GM04503 (cell line): Measurements from ENCODE around the gene AGAP1.

Experiments
- DNase-seq: peaks from one replicate; pipeline ENCODE4 v3.0.0-alpha.2; 2012; ENCODE audit warnings: low read depth

Gene AGAP1

DNA sequence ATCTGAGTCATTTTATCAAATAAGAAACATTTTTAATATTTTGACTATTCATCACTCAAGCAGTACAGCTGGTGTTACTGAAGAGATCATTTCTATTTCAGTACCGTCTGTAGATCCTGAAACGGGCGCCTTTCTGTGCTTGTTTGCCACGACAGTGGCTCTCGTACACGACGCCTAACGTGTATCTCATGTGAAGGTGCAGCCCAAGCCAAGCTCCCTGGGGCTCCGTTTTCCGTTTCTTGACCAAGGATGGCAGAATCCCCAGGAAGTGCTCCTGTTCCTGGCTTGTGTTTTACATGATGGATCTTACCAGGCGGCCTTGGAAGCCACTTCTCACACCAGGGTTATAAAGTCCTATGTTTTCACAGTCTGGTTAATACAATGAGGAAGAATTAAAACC is 353.7 kb downstream of the AGAP1 start:
- no peak for DNase-seq

DNA sequence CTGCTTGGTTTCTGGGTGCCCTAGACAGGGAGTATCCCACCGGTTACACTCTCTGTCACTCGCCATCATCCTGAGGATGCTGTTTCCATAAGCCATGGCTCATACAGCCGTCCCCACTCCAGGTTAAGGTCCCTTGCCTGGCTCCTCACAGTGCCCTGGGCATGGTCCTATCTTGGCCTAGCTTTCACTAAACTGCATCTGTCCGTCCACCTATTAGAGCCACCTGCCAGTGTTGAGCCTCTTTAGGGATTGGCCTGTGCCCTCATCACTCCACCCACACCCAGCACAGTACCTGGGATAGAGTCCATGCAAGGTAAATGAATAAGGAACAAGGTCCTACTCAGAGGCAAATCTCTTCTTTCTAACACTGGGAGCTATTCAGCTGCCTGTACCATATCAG is 354.2 kb downstream of the AGAP1 start:
- DNase-seq: no peak

- no peak for DNase-seq
Measured at GRCh38 chr2:235848946-235849345, 355.1 kb downstream of the AGAP1 start.

GRCh38 chr2:235849489-235849888 is 355.6 kb downstream of the AGAP1 start:
- DNase-seq: no peak

GRCh38 chr2:235850289-235850688 is 356.4 kb downstream of the AGAP1 start:
- DNase-seq: no peak

DNA sequence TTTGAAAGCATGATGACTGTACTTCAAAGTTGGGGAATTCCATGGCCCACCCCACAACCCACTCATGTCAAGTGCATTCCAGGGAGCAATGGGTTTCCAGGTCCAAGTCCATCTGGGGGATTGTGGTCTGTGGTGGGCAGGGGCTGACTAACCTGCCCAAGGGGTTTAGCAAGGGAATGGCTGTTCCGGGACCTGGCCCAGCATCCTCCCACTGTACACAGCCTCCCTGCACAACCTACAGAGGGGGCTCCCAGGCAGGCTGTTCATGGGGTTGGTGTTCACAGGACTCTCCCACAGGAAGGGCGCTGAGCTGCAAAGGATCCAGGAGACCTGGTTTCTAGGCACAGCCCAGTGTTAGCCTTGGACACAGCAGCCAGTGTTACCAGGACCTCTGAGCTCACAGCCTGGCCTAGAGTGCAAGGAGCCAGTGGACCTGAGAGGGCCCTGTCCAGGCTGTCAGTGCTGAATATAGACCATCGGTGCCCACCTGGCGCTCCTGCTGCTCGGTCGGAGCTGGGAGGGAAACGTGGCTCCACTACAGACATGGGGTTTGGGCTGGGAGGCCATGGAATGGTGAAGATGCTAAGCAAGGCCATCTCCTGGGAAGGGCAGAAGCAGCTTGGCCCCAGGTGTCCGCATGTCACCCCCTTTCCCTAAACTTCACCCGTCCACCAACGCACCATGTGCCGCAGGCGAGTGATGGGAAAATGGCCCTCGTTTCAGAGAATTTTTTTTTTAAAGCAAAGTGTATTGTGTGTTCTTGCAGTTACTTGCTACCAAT is 357.1 kb downstream of the AGAP1 start:
- DNase-seq: no peak

DNA sequence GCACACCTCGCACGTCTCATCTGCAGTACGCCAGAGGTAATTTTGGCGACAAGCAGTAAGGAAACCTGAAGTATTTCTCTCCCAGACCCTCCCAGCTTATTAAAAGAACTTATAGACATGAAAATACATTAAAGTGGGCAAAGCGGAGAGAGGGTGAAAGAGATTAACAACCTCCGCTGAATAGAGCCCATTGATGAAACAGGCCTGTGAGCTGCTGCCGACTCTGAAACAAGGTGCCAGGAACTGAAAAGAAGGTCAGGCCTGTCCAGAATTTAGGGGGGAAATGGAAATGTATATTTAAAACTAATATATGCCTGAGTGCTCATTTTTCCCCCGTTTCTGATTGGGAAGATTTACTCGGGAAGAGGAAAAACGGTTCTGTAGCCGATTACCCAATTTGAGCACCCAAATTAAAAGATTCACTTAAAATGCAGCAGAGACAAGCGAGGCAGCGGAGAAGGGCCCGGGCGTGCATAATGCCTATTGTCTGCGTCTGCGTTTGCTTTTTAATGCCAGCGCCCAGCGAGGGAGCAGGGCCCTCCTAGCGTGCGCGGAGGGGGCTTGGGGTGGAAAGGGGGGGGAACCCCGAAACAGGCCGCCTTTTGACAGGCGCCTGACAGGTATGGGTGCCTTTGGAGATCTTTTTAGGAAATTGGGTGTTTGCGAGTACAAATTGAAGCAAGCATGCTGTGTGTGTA is 358.1 kb downstream of the AGAP1 start:
- DNase-seq: no peak

DNA sequence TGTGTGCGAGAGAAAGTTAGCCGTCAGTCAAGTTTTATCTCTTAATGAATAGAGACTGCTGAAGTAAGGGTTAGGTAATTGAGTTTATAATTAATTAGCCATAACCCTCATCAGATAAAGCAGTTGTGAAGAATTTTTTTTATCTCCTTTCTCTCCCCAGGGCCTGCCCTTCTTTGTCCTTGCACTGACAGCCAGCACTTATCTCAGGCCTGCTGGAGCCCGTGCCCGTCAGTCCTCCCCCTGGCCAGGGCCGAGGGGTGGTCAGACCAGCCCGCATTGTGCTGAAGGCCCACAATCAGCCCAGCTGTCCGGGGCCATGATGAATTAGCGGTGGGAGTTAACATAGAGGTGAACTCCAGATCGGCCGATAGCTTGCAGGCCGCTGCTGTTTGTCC is 358.7 kb downstream of the AGAP1 start:
- DNase-seq: no peak

DNA sequence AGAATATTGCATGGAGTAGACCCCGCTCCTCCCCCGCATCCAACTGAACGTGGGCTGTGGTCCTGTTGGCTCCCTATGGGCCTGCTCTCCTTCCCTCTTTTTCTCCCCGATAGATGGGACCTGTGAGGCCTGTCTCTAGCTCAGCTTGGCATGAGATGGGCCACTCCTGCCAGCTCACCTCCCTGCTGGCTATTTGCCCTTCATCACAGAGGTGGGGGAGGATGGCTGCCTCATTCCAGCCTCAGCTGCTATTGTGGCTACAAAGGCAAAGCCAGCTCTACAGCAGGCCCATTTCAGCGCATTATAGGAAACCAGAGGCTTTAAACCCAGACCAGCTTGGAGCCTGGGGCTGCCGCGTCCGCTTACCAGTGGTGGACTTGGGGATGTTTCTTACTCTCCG is 360.4 kb downstream of the AGAP1 start:
- DNase-seq: no peak

- DNase-seq: no peak
Measured at GRCh38 chr2:235855011-235855410, 361.2 kb downstream of the AGAP1 start.

DNA sequence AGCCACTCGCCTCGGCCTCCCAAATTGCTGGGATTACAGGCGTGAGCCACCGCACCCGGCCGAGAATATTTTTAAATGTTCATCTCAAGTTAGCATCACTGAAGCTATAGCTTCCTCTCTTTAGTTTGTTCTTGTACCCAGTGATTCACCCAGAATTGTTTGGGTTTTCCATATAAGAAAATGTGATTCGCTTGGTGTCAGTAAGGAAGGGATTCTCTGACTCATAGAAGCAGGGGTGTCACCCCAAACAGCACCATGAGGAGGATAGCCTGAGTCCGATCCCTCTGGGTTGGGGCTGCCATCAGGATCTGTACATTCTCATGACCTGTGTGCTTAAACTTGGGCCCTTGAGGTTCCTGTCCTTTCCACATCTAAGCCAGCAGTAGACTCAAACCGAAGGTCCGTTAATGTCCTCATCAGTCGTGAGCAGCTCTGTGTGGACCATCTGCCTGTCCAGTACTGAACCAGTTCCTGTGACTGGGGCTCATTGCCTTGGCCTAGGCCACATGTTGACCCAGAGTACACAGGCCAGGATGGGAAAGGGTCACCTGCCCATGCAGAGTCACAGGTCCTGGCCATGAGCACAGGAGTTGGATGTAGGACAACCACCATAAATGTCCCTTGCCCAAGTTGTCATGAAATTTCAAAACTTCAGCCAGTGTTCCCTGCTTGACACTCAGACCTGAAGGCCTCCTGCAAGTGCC is 362.5 kb downstream of the AGAP1 start:
- no peak for DNase-seq

- DNase-seq: peak; percentile 6
Measured at GRCh38 chr2:235857598-235857997, 363.8 kb downstream of the AGAP1 start.

DNA sequence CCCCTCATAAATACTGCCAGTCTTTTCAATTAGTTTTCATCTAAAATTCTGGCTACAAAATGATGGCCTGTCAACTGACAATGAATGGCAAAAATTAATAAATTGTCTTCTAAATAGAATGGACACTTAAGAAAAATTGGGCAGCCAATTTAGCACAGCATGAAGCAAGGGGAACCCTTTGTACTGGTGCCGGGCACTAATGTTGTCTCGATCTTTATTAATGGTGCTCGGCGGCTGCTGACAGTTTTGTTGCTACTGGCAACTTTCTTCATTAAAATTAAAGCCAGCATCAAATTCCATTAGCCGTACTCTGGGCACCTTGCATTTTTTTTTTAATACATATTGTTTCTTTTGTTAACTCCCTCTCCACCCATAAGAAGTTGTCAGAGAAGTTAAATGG is 365.0 kb downstream of the AGAP1 start:
- DNase-seq: no peak

- no peak for DNase-seq
Measured at GRCh38 chr2:235859651-235860050, 365.8 kb downstream of the AGAP1 start.

GRCh38 chr2:235860111-235860510 is 366.3 kb downstream of the AGAP1 start:
- no peak for DNase-seq

DNA sequence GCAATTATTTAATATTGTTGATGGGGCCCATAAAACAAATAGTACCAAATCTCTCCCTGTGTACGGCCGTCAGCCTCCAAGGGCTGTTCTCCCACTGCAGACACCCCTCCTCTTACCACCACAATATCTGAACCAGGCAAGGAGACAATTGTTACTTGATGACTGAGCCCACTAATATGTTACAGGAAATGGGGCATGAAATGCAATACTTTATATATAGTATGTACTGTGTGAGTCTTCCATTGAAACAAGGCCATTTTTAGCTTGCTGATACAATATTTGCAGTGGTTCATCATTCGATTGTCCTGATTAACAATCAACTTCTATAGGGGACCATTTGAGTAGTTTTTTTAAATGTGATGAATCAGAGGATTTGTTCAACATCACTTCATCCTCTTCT is 367.0 kb downstream of the AGAP1 start:
- DNase-seq: no peak

DNA sequence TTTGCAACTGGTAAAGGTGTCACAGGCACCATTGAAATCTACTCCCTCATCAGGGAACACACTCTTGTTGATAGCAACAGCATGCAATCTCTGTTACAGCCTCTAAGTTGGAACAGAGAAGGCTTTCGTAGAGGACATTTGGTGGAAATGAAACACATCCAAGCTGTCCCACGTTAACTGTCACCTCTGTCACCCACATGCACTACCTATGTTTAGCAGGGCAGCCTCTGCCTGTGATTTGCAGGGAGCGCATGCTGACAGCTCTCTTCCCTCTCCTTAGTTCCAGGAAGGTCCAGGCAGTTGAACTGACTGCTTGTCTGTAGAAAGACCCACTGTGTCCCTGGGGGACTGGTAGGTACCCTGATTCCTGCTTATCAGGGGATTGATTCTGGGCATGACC is 367.5 kb downstream of the AGAP1 start:
- no peak for DNase-seq

- DNase-seq: no peak
Measured at GRCh38 chr2:235863414-235863813, 369.6 kb downstream of the AGAP1 start.

DNA sequence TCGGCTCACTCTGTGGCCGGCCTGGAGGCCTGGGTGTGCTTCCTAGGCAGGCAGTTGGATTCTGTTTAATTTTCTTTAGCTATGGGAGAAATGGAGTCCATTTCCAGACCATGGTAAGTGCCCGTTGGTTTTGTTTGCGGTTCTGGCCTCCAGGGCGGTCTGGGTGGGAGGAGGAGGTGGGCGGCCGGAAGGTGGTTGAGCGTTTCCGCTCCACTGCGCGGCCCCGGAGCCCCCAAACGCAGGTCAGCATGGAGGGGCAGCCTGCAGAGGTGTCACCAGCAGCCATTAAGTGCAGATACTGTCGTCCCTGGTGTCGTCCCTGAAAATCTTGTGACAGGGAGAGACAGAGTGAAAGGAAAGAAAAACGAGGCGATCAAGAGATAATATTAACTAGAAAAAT is 370.5 kb downstream of the AGAP1 start:
- DNase-seq: no peak

GRCh38 chr2:235864733-235865515 is 371.1 kb downstream of the AGAP1 start:
- DNase-seq: peak; percentile 3

GRCh38 chr2:235866373-235866772 is 372.5 kb downstream of the AGAP1 start:
- DNase-seq: no peak

GRCh38 chr2:235868224-235868623 is 374.4 kb downstream of the AGAP1 start:
- no peak for DNase-seq
